ENCODE data around the gene HPS1. TPM values are rescaled to one million over a fixed set of nuclear protein-coding genes. Genes with fewer than 3 reads are reported as not detected.

Gene HPS1
- total RNA-seq, 1 donor from 2014 or later, result 62.1 TPM

- intact Hi-C loops (cut with DNase I), result no loop called here
- Histone ChIP-seq H3K27me3 (no peaks in the 10 kb centered on the region), H3K27ac (no peak overlapping the region), H3K9me3 (no peaks in the 10 kb centered on the region), H3K36me3 (peaks cover 0 to 5% of the 10 kb centered on the region in 2 donors), H3K4me3 (no peak overlapping the region), H3K4me1 (no peaks in the 10 kb centered on the region)
- TF ChIP-seq CTCF (IDR thresholded peaks at IDR 0.05) (no peak), POLR2A (IDR thresholded peaks at IDR 0.05) (no peak)
- DNase-seq (ENCODE audit: extremely low spot score in 2 of 2), result no peak
Observed at GRCh38 chr10:98378722-98379121, 68.0 kb downstream of the HPS1 start.

GRCh38 chr10:98377536-98377935, 69.2 kb downstream of the HPS1 start:
- H3K36me3 ChIP-seq, result no peaks in the 10 kb centered on the region
- no peaks in the 10 kb centered on the region for H3K27me3 ChIP-seq
- DNase-seq (ENCODE audit: extremely low spot score in 2 of 2), result no peak
- TF ChIP-seq CTCF (IDR thresholded peaks at IDR 0.05) (no peak), POLR2AphosphoS5 (IDR thresholded peaks at IDR 0.05; ENCODE audit: insufficient read depth in 1 of 2, low read depth in 1 of 2) (no peak), POLR2A (IDR thresholded peaks at IDR 0.05) (no peak)
- intact Hi-C loops (cut with DNase I), result no loop called here
- no peaks in the 10 kb centered on the region for H3K9me3 ChIP-seq
- H3K27ac ChIP-seq, result no peak overlapping the region
- no peak overlapping the region for H3K4me3 ChIP-seq
- H3K4me1 ChIP-seq, result no peaks in the 10 kb centered on the region

- Histone ChIP-seq H3K4me3 (no peak overlapping the region), H3K9me3 (no peaks in the 10 kb centered on the region), H3K4me1 (no peaks in the 10 kb centered on the region), H3K27ac (no peak overlapping the region), H3K36me3 (no peaks in the 10 kb centered on the region), H3K27me3 (no peaks in the 10 kb centered on the region)
- no peak for TF ChIP-seq POLR2AphosphoS5 (IDR thresholded peaks at IDR 0.05; ENCODE audit: insufficient read depth in 1 of 2, low read depth in 1 of 2)
- TF ChIP-seq CTCF (IDR thresholded peaks at IDR 0.05), result no peak
- DNase-seq (ENCODE audit: extremely low spot score in 2 of 2), result no peak
- intact Hi-C loops (cut with DNase I), result no loop called here
Observed at GRCh38 chr10:98377001-98377400, 69.7 kb downstream of the HPS1 start.

GRCh38 chr10:98376485-98376884, 70.2 kb downstream of the HPS1 start:
- intact Hi-C loops (cut with DNase I), result no loop called here
- Histone ChIP-seq H3K27me3 (no peaks in the 10 kb centered on the region), H3K4me3 (no peak overlapping the region), H3K27ac (no peak overlapping the region), H3K9me3 (no peaks in the 10 kb centered on the region), H3K36me3 (no peaks in the 10 kb centered on the region), H3K4me1 (no peaks in the 10 kb centered on the region)
- DNase-seq (ENCODE audit: extremely low spot score in 2 of 2), result no peak
- no peak for TF ChIP-seq CTCF (IDR thresholded peaks at IDR 0.05)

- TF ChIP-seq POLR2AphosphoS5 (IDR thresholded peaks at IDR 0.05; ENCODE audit: insufficient read depth in 1 of 2, low read depth in 1 of 2) (no peak), CTCF (IDR thresholded peaks at IDR 0.05) (no peak), POLR2A (IDR thresholded peaks at IDR 0.05) (no peak)
- no peak overlapping the region for H3K27ac ChIP-seq
- intact Hi-C loops (cut with DNase I), result no loop called here
- no peak for DNase-seq (ENCODE audit: extremely low spot score in 2 of 2)
- H3K27me3 ChIP-seq, result no peaks in the 10 kb centered on the region
- H3K4me1 ChIP-seq, result peaks cover 9% of the 10 kb centered on the region
- H3K9me3 ChIP-seq, result no peaks in the 10 kb centered on the region
- H3K36me3 ChIP-seq, result no peaks in the 10 kb centered on the region
- no peak overlapping the region for H3K4me3 ChIP-seq
Observed at GRCh38 chr10:98374217-98374985, 72.3 kb downstream of the HPS1 start.
